HepG2 (cell line): Measurements from ENCODE around the gene PYGO2.

Experiments used
- BHLHE40 ChIP-seq: IDR thresholded peaks from 2 replicates; pipeline ENCODE4 v1.6.1; 2011; ENCODE audit warnings: low read length, improper control_type of control experiment
- RNF2 ChIP-seq: fragments of 450-650 bp; conservative IDR thresholded peaks from 2 replicates; pipeline ENCODE4 v1.6.1; 2016; ENCODE audit warnings: low read depth
- RXRA ChIP-seq: sonication (generic); formaldehyde crosslinking; IDR thresholded peaks from 2 replicates; pipeline ENCODE4 v1.5.1; 2020; ENCODE audit warnings: missing genetic modification reagents
- ZNF644 ChIP-seq: IDR thresholded peaks from 2 replicates; pipeline ENCODE4 v1.6.1; 2016; ENCODE audit warnings: low read depth

DNA sequence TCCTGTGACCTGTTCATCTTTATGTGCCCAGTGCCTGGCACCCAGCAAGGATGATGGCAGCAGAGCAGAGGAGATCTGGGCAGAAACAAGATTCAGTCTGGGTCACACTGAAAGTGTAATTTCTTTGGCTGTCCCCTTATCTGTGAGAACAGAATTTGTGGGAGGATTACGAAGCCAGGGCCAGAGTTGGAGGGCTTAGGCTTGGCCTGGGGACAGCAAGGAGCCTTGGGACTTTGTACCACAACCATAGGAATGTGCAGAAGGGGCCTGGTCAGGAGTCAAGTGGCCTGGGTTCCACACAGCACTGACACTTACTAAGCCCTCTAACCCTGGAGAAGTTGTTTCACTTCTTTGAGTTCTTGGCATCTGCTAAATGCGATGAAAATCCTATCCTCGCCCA, 37.9 kb downstream of the PYGO2 start:
- no peak for TF ChIP-seq RXRA (CRISPR knock-in tag)
- TF ChIP-seq RNF2, result no peak
- no peak for TF ChIP-seq BHLHE40
- no peak for TF ChIP-seq ZNF644
